GM23338 (cell line): ENCODE measurements around the gene PPP4R3A. TPM values are rescaled to one million over a fixed set of nuclear protein-coding genes. Genes with fewer than 3 reads are reported as not detected.
A peak's percentile ranks its signal among the peaks of the same experiment; 100 is the strongest.

ENCODE experiments used
- ATAC-seq: fragments of 200-7000 bp; cut with Tn5 transposase; 3 replicates; pipeline ENCODE4 v1.9.1; 2020
- DNase-seq: peaks from one replicate; pipeline ENCODE4 v3.0.0-alpha.2; 2015; ENCODE audit warnings: low spot score
- H2AFZ ChIP-seq: fragments of 200-600 bp; sonication (generic); 2 replicates; pipeline ENCODE4 v1.8.0; 2016; ENCODE audit warnings: antibody characterized with exemption, mild to moderate bottlenecking, moderate library complexity
- H3F3A ChIP-seq: fragments of 200-600 bp; sonication (generic); replicated peaks from 2 replicates; pipeline ENCODE4 v1.8.0; 2017; ENCODE audit warnings: antibody characterized with exemption, mixed run types, low read depth
- H3K27ac ChIP-seq: fragments of 200-600 bp; sonication (generic); 2 replicates; pipeline ENCODE4 v1.6.1; 2016; ENCODE audit warnings: low read depth
- H3K27me3 ChIP-seq: fragments of 200-600 bp; sonication (generic); 2 replicates; pipeline ENCODE4 v1.8.0; 2016; ENCODE audit warnings: mild to moderate bottlenecking, mixed run types, moderate library complexity; ENCODE audit not compliant: insufficient read depth
- H3K36me3 ChIP-seq: fragments of 200-600 bp; sonication (generic); 2 replicates; pipeline ENCODE4 v1.8.0; 2016; ENCODE audit warnings: mild to moderate bottlenecking; ENCODE audit not compliant: insufficient read depth
- H3K4me1 ChIP-seq: fragments of 200-600 bp; sonication (generic); 2 replicates; pipeline ENCODE4 v1.8.0; 2016; ENCODE audit warnings: mild to moderate bottlenecking, moderate library complexity; ENCODE audit not compliant: insufficient read depth
- H3K4me2 ChIP-seq: fragments of 200-600 bp; sonication (generic); 2 replicates; pipeline ENCODE4 v1.7.1; 2017; ENCODE audit warnings: mixed run types
- H3K4me3 ChIP-seq: fragments of 200-600 bp; sonication (generic); 2 replicates; pipeline ENCODE4 v1.6.1; 2016; ENCODE audit warnings: mixed run types
- H3K79me2 ChIP-seq: fragments of 200-600 bp; sonication (generic); replicated peaks from 2 replicates; pipeline ENCODE4 v1.8.0; 2017; ENCODE audit warnings: mild to moderate bottlenecking; ENCODE audit not compliant: insufficient read depth
- H3K9me2 ChIP-seq: fragments of 200-600 bp; sonication (generic); 2 replicates; pipeline ENCODE4 v1.8.0; 2017; ENCODE audit not compliant: insufficient read depth
- H4K20me1 ChIP-seq: fragments of 200-600 bp; sonication (generic); replicated peaks from 2 replicates; pipeline ENCODE4 v1.8.0; 2017; ENCODE audit warnings: mild to moderate bottlenecking; ENCODE audit not compliant: insufficient read depth
- H3K27ac Mint-ChIP-seq: 2 replicates; pipeline ENCODE4 v1.8.0; 2020; ENCODE audit warnings: inconsistent platforms, mild to moderate bottlenecking, moderate library complexity, mixed read lengths
- H3K27me3 Mint-ChIP-seq: 3 replicates; pipeline ENCODE4 v1.8.0; 2022; ENCODE audit warnings: low read depth, mild to moderate bottlenecking, moderate library complexity, mixed read lengths, inconsistent platforms; ENCODE audit not compliant: insufficient read depth, poor library complexity
- H3K36me3 Mint-ChIP-seq: 3 replicates; pipeline ENCODE4 v1.8.0; 2021; ENCODE audit warnings: low read depth, mild to moderate bottlenecking, inconsistent platforms, moderate library complexity, mixed read lengths
- H3K4me1 Mint-ChIP-seq: 3 replicates; pipeline ENCODE4 v1.8.0; 2020; ENCODE audit warnings: mild to moderate bottlenecking, inconsistent platforms, mixed read lengths
- H3K4me3 Mint-ChIP-seq: 3 replicates; pipeline ENCODE4 v1.8.0; 2021; ENCODE audit warnings: moderate library complexity, mild to moderate bottlenecking, inconsistent platforms, mixed read lengths
- H3K9me3 Mint-ChIP-seq: 3 replicates; pipeline ENCODE4 v1.8.0; 2020; ENCODE audit warnings: moderate library complexity, mild to moderate bottlenecking, inconsistent platforms, mixed read lengths
- CREB1 ChIP-seq: fragments of 250-450 bp; sonication (Bioruptor Pico); IDR thresholded peaks from 2 replicates; pipeline ENCODE4 v1.5.0; 2020; ENCODE audit warnings: low read depth, mild to moderate bottlenecking, moderate library complexity
- CTCF ChIP-seq, 2 experiments: fragments of 200-600 bp in 1 of 2; sonication (generic) in 1 of 2; conservative IDR thresholded peaks; 2 replicates each; pipeline versions ENCODE4 v1.5.1 to v1.6.1; 2016 to 2017; ENCODE audit warnings: antibody characterized with exemption in 2 of 2, low read depth in 2 of 2, mild to moderate bottlenecking in 2 of 2, moderate library complexity in 1 of 2
- EZH2 ChIP-seq: fragments of 200-600 bp; sonication (generic); IDR thresholded peaks from one replicate; pipeline ENCODE4 v1.8.0; 2017; ENCODE audit warnings: antibody characterized with exemption, mild to moderate bottlenecking, low read depth; ENCODE audit not compliant: unreplicated experiment
- JUNB ChIP-seq: IDR thresholded peaks from one replicate; pipeline ENCODE4 v1.6.1; 2016; ENCODE audit warnings: antibody characterized with exemption; ENCODE audit not compliant: unreplicated experiment
- POLR2AphosphoS5 ChIP-seq: IDR thresholded peaks from 2 replicates; pipeline ENCODE4 v1.6.1; 2016; ENCODE audit warnings: antibody characterized with exemption, low read depth
- REST ChIP-seq: IDR thresholded peaks from one replicate; pipeline ENCODE4 v1.6.1; 2018; ENCODE audit warnings: antibody characterized with exemption; ENCODE audit not compliant: unreplicated experiment
- ZNF331 ChIP-seq: fragments of 250-450 bp; sonication (Bioruptor Pico); IDR thresholded peaks from 2 replicates; pipeline ENCODE4 v1.5.0; 2020; ENCODE audit warnings: low read depth, mild to moderate bottlenecking, moderate library complexity
- ZNF462 ChIP-seq: fragments of 250-450 bp; sonication (Bioruptor Pico); IDR thresholded peaks from 2 replicates; pipeline ENCODE4 v1.5.0; 2020; ENCODE audit warnings: mild to moderate bottlenecking, moderate library complexity
- polyA plus RNA-seq: library from polyadenylated mRNA; unstranded; fragments of >200 nt; fragmentation: Nextera tagmentation; extraction: Ambion mirVana; gene quantifications from 2 replicates; pipeline ENCODE4 v1.2.1, GENCODE V29; 2016
- total RNA-seq: library from RNA; depleted of rRNA; stranded (reverse); fragments of >200 nt; shearing (Covaris generic); gene quantifications from 2 replicates; pipeline ENCODE4 v1.2.3, GENCODE V29; 2014

The PPP4R3A gene
- total and polyA plus RNA-seq, 2 experiments from 2014 or later, result 50.3 to 128 TPM

GRCh38 chr14:91516663-91517388 is 6.7 kb upstream of the PPP4R3A start (continued):
- no peak for TF ChIP-seq JUNB

- Mint-ChIP-seq H3K36me3 (no peaks in the 10 kb centered on the region; the same call in 2 of the 3 replicates), H3K27ac (no peak overlapping the region), H3K9me3 (peaks cover 2% of the 10 kb centered on the region; the same call in 1 of the 3 replicates), H3K27me3 (no peaks in the 10 kb centered on the region), H3K4me1 (peaks cover 2% of the 10 kb centered on the region), H3K4me3 (no peak overlapping the region)
- Histone ChIP-seq H2AFZ (peak overlapping the region; percentile 4; the same call in 1 of the 2 replicates), H3K4me3 (no peak overlapping the region), H3K79me2 (no peaks in the 10 kb centered on the region), H3K4me2 (no peak overlapping the region), H4K20me1 (no peaks in the 10 kb centered on the region), H3F3A (peaks cover under 1% of the 10 kb centered on the region; the same call in 1 of the 2 replicates), H3K9me2 (no peaks in the 10 kb centered on the region), H3K27me3 (no peaks in the 10 kb centered on the region), H3K36me3 (no peaks in the 10 kb centered on the region), H3K4me1 (no peaks in the 10 kb centered on the region), H3K27ac (no peak overlapping the region)
- no peak for ATAC-seq
- no peak for TF ChIP-seq CREB1
- TF ChIP-seq REST, result no peak
- TF ChIP-seq ZNF331, result no peak
- TF ChIP-seq POLR2AphosphoS5, result no peak
- DNase-seq, result no peak
These were observed 5.9 kb upstream of the PPP4R3A start for GRCh38 chr14:91515979-91516378.

- Histone ChIP-seq H3K36me3 (peaks cover 9% of the 10 kb centered on the region), H2AFZ (peak overlapping the region; percentile 80), H3K4me2 (peak overlapping the region; percentile 85), H3K27me3 (no peaks in the 10 kb centered on the region), H3K27ac (peak overlapping the region; percentile 100), H3F3A (peaks cover 5% of the 10 kb centered on the region; the same call in 1 of the 2 replicates), H3K79me2 (peaks cover 40% of the 10 kb centered on the region), H3K9me2 (no peaks in the 10 kb centered on the region), H4K20me1 (peaks cover 27% of the 10 kb centered on the region), H3K4me3 (peak overlapping the region; percentile 77), H3K4me1 (peaks cover 18% of the 10 kb centered on the region)
- Mint-ChIP-seq H3K4me3 (peak overlapping the region; percentile 95), H3K9me3 (peaks cover 2% of the 10 kb centered on the region; the same call in 2 of the 3 replicates), H3K27ac (peak overlapping the region; percentile 100), H3K36me3 (peaks cover 27% of the 10 kb centered on the region), H3K4me1 (peaks cover 4% of the 10 kb centered on the region), H3K27me3 (peaks cover 5% of the 10 kb centered on the region)
- ATAC-seq (peak; percentile 14), DNase-seq (peak; percentile 43)
- TF ChIP-seq ZNF462 (no peak), JUNB (no peak), CTCF (conservative IDR thresholded peaks at IDR 0.05; ENCODE audit: low read depth in 2 of 2) (no peak), EZH2 (no peak)
These were observed 903 bp upstream of the PPP4R3A start for GRCh38 chr14:91511043-91511383.
